Colonic mucosa (tissue), 4 donors: ENCODE results near the gene CHRNG. TPM values are rescaled to one million over a fixed set of nuclear protein-coding genes. Genes with fewer than 3 reads are reported as not detected.
A peak's percentile ranks its signal among the peaks of the same experiment; 100 is the strongest.

Source experiments
- DNase-seq: peaks from one replicate; pipeline ENCODE4 v3.0.0-alpha.2; 2020
- H3K27ac ChIP-seq: fragments of 200-600 bp; one replicate; pipeline ENCODE4 v1.8.0; 2021
- H3K27me3 ChIP-seq: fragments of 200-600 bp; one replicate; pipeline ENCODE4 v1.8.0; 2021
- H3K36me3 ChIP-seq: fragments of 200-600 bp; one replicate; pipeline ENCODE4 v1.8.0; 2021
- H3K4me1 ChIP-seq: fragments of 200-600 bp; one replicate; pipeline ENCODE4 v1.8.0; 2021; ENCODE audit warnings: mild to moderate bottlenecking
- H3K4me3 ChIP-seq: fragments of 200-600 bp; one replicate; pipeline ENCODE4 v1.8.0; 2021
- H3K9ac ChIP-seq, 2 donors: one replicate each; pipeline ENCODE4 v1.7.0; 2013; ENCODE audit warnings: control low read depth in 2 of 2, low read depth in 2 of 2, low read length in 2 of 2
- H3K9me3 ChIP-seq: fragments of 200-600 bp; one replicate; pipeline ENCODE4 v1.8.0; 2021
- CTCF ChIP-seq: fragments of 200-600 bp; IDR thresholded peaks from one replicate; pipeline ENCODE4 v1.8.0; 2022; ENCODE audit warnings: antibody characterized with exemption, mild to moderate bottlenecking
- intact Hi-C: fragments of 100-400 bp; cut with DNase I; formaldehyde crosslinking; loops from one replicate; pipeline ENCODE4 v1.14.1; 2022
- total RNA-seq, 2 donors: library from RNA; stranded (reverse); fragmentation: NEBNext Ultra II Directional in 1 of 2; extraction: Animal tissue kit (Norgen Biotek cat#: 25700) in 1 of 2; gene quantifications; one replicate each; pipeline ENCODE4 v1.2.1, GENCODE V29; 2021
- donor health status: healthy.
- donor health status: DM: no; HTN: no; CAD: no.
- donor health status: DM: no; HTN: no; CAD: no.

The CHRNG gene
- total RNA-seq, 2 donors from 2014 or later = not detected

- DNase-seq = no peak
- intact Hi-C loops = no loop called here
Measured at GRCh38 chr2:232573042-232573441, 33.5 kb downstream of the CHRNG start.

DNA sequence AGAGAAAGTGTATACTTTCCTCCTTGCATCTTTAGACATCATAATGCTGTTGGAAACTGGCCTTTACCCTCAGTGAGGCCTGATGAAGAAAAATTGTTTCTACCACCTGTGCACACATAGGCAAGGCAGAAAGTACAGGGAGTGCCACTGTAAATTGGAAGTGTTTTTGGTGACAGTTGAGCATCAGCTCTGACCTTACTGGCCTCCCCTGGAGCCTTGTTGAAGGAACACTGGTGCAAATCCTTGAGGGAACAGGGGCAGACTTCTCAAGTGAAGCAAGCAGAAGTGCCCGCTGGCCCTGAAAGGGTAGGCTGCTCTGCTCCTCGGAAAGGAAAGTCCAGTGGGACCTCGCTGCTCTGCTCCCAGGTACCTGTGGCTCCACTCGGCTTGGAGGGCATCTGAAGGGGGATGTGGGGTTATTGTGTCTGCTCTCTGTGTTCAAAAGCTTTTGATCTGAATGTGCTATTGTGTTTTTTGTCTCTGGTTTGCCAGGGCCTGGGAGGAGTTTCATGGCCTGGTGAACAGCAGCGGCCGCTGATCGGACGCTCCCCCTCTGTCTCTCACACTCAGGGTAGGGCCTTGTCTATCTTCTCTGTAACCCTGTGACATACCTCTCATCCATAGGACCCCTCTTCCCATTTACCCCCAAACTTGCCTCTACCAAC, 34.4 kb downstream of the CHRNG start:
- Histone ChIP-seq H3K9ac (peak overlapping the region in 1 of 2 donors; percentile 56), H3K36me3 (peaks cover 7% of the 10 kb centered on the region), H3K4me1 (peaks cover 14% of the 10 kb centered on the region), H3K9me3 (no peaks in the 10 kb centered on the region), H3K4me3 (no peak overlapping the region), H3K27me3 (no peaks in the 10 kb centered on the region), H3K27ac (peak overlapping the region; percentile 74)
- intact Hi-C loops = no loop called here
- DNase-seq = peak; percentile 52
- no peak for TF ChIP-seq CTCF

More at GRCh38 chr2:232573042-232573441, 33.5 kb downstream of the CHRNG start:
- Histone ChIP-seq H3K9ac (no peak overlapping the region), H3K4me1 (peaks cover 17% of the 10 kb centered on the region), H3K27ac (peak overlapping the region; percentile 74), H3K36me3 (peaks cover 7% of the 10 kb centered on the region), H3K9me3 (no peaks in the 10 kb centered on the region), H3K27me3 (no peaks in the 10 kb centered on the region), H3K4me3 (no peak overlapping the region)
- no peak for TF ChIP-seq CTCF

DNA sequence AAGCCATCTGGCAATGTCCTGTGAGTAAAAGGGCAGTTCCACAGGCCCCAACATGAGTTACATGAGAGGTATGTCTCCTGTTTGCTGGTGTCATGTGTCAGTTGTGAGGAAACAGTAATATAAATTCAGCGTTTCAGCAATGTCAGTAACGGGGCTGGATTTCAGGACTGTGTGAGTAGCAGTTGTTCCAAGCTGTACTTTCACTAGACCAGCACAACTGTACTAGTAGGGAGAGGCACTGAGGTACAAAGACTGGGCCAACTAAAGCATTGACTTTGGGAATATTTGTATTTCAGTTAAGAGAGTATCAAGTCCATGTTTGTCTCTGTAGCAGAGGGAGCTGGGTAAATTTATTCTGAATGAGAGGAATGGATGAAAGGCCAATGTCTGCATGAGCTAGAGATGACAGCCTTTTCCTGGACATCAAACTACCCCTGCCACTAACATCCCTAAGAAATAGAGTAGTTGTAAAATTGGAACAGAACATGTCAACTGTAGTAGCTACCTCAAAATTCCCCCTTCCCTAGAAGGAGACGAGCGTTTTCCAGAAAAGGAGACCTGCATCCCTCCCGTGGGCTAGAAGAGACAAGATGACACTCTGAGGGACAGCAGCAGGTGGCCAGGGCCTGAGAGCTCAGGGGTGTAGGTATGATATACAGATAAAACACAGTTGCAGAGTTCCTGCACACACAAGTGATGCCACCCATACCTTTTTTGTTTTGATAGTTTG, 35.3 kb downstream of the CHRNG start:
- peak overlapping the region; percentile 10 for H3K4me3 ChIP-seq
- peaks cover 14% of the 10 kb centered on the region for H3K4me1 ChIP-seq
- H3K36me3 ChIP-seq = peaks cover 2% of the 10 kb centered on the region
- intact Hi-C loops = no loop called here
- H3K9ac ChIP-seq = peak overlapping the region in 1 of 2 donors; percentile 56
- no peak for DNase-seq
- H3K9me3 ChIP-seq = no peaks in the 10 kb centered on the region
- H3K27me3 ChIP-seq = no peaks in the 10 kb centered on the region
- no peak for TF ChIP-seq CTCF
- H3K27ac ChIP-seq = peak overlapping the region; percentile 74

GRCh38 chr2:232575404-232575746, 35.9 kb downstream of the CHRNG start:
- Histone ChIP-seq H3K9me3 (no peaks in the 10 kb centered on the region), H3K4me1 (peaks cover 14% of the 10 kb centered on the region), H3K27ac (no peak overlapping the region), H3K36me3 (no peaks in the 10 kb centered on the region), H3K27me3 (no peaks in the 10 kb centered on the region), H3K9ac (no peak overlapping the region), H3K4me3 (no peak overlapping the region)
- intact Hi-C loops = no loop called here
- no peak for DNase-seq
- no peak for TF ChIP-seq CTCF

- DNase-seq = no peak
- no peak for TF ChIP-seq CTCF
- no peak overlapping the region for H3K9ac ChIP-seq
- H3K9me3 ChIP-seq = no peaks in the 10 kb centered on the region
- H3K27me3 ChIP-seq = no peaks in the 10 kb centered on the region
- H3K27ac ChIP-seq = no peak overlapping the region
- H3K4me1 ChIP-seq = peaks cover 3% of the 10 kb centered on the region
- no peak overlapping the region for H3K4me3 ChIP-seq
- intact Hi-C loops = no loop called here
- no peaks in the 10 kb centered on the region for H3K36me3 ChIP-seq
Measured at GRCh38 chr2:232576995-232577394, 37.5 kb downstream of the CHRNG start.
